Liver (tissue), 9 donors: Measurements from ENCODE around the gene LILRA2. TPM values are rescaled to one million over a fixed set of nuclear protein-coding genes. Genes with fewer than 3 reads are reported as not detected.

ENCODE experiments used
- DNase-seq: peaks from one replicate; pipeline ENCODE4 v3.0.0-alpha.2; 2017; ENCODE audit warnings: low spot score
- H3K27ac ChIP-seq, 2 donors: one replicate each; pipeline ENCODE4 v1.7.0; 2013; ENCODE audit warnings: inconsistent platforms in 2 of 2, low read length in 2 of 2, control low read depth in 1 of 2, low read depth in 1 of 2, mild to moderate bottlenecking in 1 of 2
- H3K27me3 ChIP-seq, 4 donors: one replicate each; pipeline versions ENCODE4 v1.6.1 to v1.7.0; 2013; ENCODE audit warnings: low read length in 3 of 4, inconsistent platforms in 1 of 4, mild to moderate bottlenecking in 1 of 4, moderate library complexity in 1 of 4; ENCODE audit not compliant: control insufficient read depth in 4 of 4, insufficient read depth in 4 of 4
- H3K36me3 ChIP-seq, 4 donors: one replicate each; pipeline versions ENCODE4 v1.6.1 to v1.7.0; 2013; ENCODE audit warnings: low read length in 3 of 4, mild to moderate bottlenecking in 3 of 4, low read depth in 1 of 4, moderate library complexity in 1 of 4; ENCODE audit not compliant: control insufficient read depth in 4 of 4, insufficient read depth in 3 of 4
- H3K4me1 ChIP-seq, 4 donors: one replicate each; pipeline versions ENCODE4 v1.6.1 to v1.7.0; 2013; ENCODE audit warnings: low read length in 3 of 4, mild to moderate bottlenecking in 3 of 4, moderate library complexity in 1 of 4; ENCODE audit not compliant: control insufficient read depth in 4 of 4, insufficient read depth in 4 of 4
- H3K4me3 ChIP-seq, 3 donors: one replicate each; pipeline versions ENCODE4 v1.6.1 to v1.7.0; 2013; ENCODE audit warnings: low read length in 3 of 3, control low read depth in 1 of 3, low read depth in 1 of 3, mild to moderate bottlenecking in 1 of 3
- H3K9ac ChIP-seq, 2 donors: one replicate each; pipeline ENCODE4 v1.7.0; 2013; ENCODE audit warnings: low read length in 2 of 2, mild to moderate bottlenecking in 2 of 2, moderate library complexity in 2 of 2, control low read depth in 1 of 2, low read depth in 1 of 2
- H3K9me3 ChIP-seq, 4 donors: one replicate each; pipeline versions ENCODE4 v1.6.1 to v1.7.0; 2013; ENCODE audit warnings: low read length in 3 of 4; ENCODE audit not compliant: control insufficient read depth in 4 of 4
- EGR1 ChIP-seq, 2 donors: IDR thresholded peaks; 2 replicates each; pipeline ENCODE4 v1.6.1; 2016 to 2018; ENCODE audit warnings: antibody characterized with exemption in 2 of 2, low read depth in 2 of 2
- FOXA1 ChIP-seq: IDR thresholded peaks from 2 replicates; pipeline ENCODE4 v1.6.1; 2016; ENCODE audit warnings: antibody characterized with exemption
- FOXA2 ChIP-seq: IDR thresholded peaks from 2 replicates; pipeline ENCODE4 v1.6.1; 2016; ENCODE audit warnings: antibody characterized with exemption
- GABPA ChIP-seq, 2 donors: IDR thresholded peaks in 1 of 2; conservative IDR thresholded peaks in 1 of 2; 2 replicates each; pipeline ENCODE4 v1.6.1; 2016; ENCODE audit warnings: antibody characterized with exemption in 2 of 2, mild to moderate bottlenecking in 1 of 2, moderate library complexity in 1 of 2
- HNF4A ChIP-seq, 2 donors: conservative IDR thresholded peaks; 2 replicates each; pipeline ENCODE4 v1.6.1; 2016; ENCODE audit warnings: antibody characterized with exemption in 2 of 2, mild to moderate bottlenecking in 2 of 2
- HNF4G ChIP-seq: IDR thresholded peaks from 2 replicates; pipeline ENCODE4 v1.6.1; 2016; ENCODE audit warnings: antibody characterized with exemption
- JUND ChIP-seq, 2 donors: IDR thresholded peaks; 2 replicates each; pipeline ENCODE4 v1.6.1; 2016; ENCODE audit warnings: antibody characterized with exemption in 2 of 2
- NR2F2 ChIP-seq: IDR thresholded peaks from 2 replicates; pipeline ENCODE4 v1.6.1; 2016; ENCODE audit warnings: antibody characterized with exemption
- RAD21 ChIP-seq, 2 donors: IDR thresholded peaks; 2 replicates each; pipeline ENCODE4 v1.6.1; 2016; ENCODE audit warnings: antibody characterized with exemption in 2 of 2, mild to moderate bottlenecking in 2 of 2
- RXRA ChIP-seq, 2 donors: IDR thresholded peaks; 2 replicates each; pipeline ENCODE4 v1.6.1; 2017 to 2018; ENCODE audit warnings: antibody characterized with exemption in 2 of 2, mild to moderate bottlenecking in 1 of 2
- SP1 ChIP-seq: IDR thresholded peaks from 2 replicates; pipeline ENCODE4 v1.6.1; 2018; ENCODE audit warnings: antibody characterized with exemption, mild to moderate bottlenecking
- TAF1 ChIP-seq: conservative IDR thresholded peaks from 2 replicates; pipeline ENCODE4 v1.6.1; 2016; ENCODE audit warnings: antibody characterized with exemption, mild to moderate bottlenecking
- YY1 ChIP-seq: IDR thresholded peaks from 2 replicates; pipeline ENCODE4 v1.6.1; 2016; ENCODE audit warnings: antibody characterized with exemption, mild to moderate bottlenecking
- WGBS: extraction: QIAGEN DNeasy Blood & Tissue Kit; methylation state at CpG from one replicate; pipeline ENCODE4 v1.1.7; 2013; 5-methylcytosine and 5-hydroxymethylcytosine counted together
- polyA plus RNA-seq, 2 donors: library from polyadenylated mRNA; stranded (reverse) in 1 of 2; unstranded in 1 of 2; fragments of 200-250 nt in 1 of 2; fragments of >200 nt in 1 of 2; fragmentation: Nextera tagmentation in 1 of 2; extraction: Ambion mirVana in 1 of 2; gene quantifications; one replicate each; pipeline versions ENCODE4 v1.2.1 to v1.2.3, GENCODE V29; 2013 to 2015
- total RNA-seq, 2 donors: library from RNA; depleted of rRNA; stranded (reverse); fragments of >200 nt; gene quantifications; one replicate each; pipeline ENCODE4 v1.2.3, GENCODE V29; 2014
- TF ChIP-seq, protein P1 (sequence below): fragments of 150-350 bp; IDR thresholded peaks from 2 replicates; pipeline ENCODE4 v1.5.1; 2017; ENCODE audit warnings: improper control_type of control experiment, low read depth, low read length; ENCODE audit not compliant: missing input control
- TF ChIP-seq, protein P2 (sequence below): IDR thresholded peaks from 2 replicates; pipeline ENCODE4 v1.6.1; 2016; ENCODE audit warnings: antibody characterized with exemption
- TF ChIP-seq, protein P3 (sequence below): IDR thresholded peaks from 2 replicates; pipeline ENCODE4 v1.6.1; 2016; ENCODE audit warnings: antibody characterized with exemption
- TF ChIP-seq, protein P4 (sequence below): IDR thresholded peaks from 2 replicates; pipeline ENCODE4 v1.6.1; 2016; ENCODE audit warnings: antibody characterized with exemption
- TF ChIP-seq, protein P5 (sequence below): IDR thresholded peaks from 2 replicates; pipeline ENCODE4 v1.6.1; 2016; ENCODE audit warnings: antibody characterized with exemption, mild to moderate bottlenecking
- donor health status: healthy.
- donor health status: healthy.
- donor health status: healthy.
- donor health status: healthy.
- donor health status: healthy.

Gene LILRA2
- total and polyA plus RNA-seq, 4 donors = 1.3 to 8.2 (median 4.1) TPM

DNA sequence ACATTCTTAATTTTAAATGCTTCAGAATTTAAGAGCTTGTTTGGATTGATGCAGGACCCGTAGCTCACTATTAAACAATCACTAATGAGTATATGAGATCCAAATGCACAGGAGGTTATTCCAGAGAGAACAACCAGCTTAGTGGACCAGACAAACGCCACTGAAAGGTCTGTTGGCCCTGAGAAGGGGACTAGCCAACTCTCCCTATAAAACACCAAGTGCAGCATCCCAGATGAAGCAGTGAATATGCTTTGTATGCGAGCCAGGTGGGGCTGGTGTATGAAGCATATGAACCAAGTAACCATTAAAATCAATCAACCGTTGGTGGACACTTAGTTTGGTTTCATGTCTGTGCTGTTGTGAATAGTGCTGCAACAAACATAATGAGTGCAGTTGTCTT is 46.9 kb downstream of the LILRA2 start:
- Histone ChIP-seq H3K36me3 (no peaks in the 10 kb centered on the region), H3K27me3 (no peaks in the 10 kb centered on the region), H3K27ac (no peak overlapping the region), H3K9ac (no peak overlapping the region), H3K4me3 (no peak overlapping the region), H3K9me3 (no peaks in the 10 kb centered on the region), H3K4me1 (no peaks in the 10 kb centered on the region)
- 55% methylated on average over 4 of the region's 4 CpGs for WGBS
- TF ChIP-seq FOXA2 = no peak
- TF ChIP-seq TAF1 = no peak
- no peak for TF ChIP-seq YY1
- TF ChIP-seq, protein P1, sequence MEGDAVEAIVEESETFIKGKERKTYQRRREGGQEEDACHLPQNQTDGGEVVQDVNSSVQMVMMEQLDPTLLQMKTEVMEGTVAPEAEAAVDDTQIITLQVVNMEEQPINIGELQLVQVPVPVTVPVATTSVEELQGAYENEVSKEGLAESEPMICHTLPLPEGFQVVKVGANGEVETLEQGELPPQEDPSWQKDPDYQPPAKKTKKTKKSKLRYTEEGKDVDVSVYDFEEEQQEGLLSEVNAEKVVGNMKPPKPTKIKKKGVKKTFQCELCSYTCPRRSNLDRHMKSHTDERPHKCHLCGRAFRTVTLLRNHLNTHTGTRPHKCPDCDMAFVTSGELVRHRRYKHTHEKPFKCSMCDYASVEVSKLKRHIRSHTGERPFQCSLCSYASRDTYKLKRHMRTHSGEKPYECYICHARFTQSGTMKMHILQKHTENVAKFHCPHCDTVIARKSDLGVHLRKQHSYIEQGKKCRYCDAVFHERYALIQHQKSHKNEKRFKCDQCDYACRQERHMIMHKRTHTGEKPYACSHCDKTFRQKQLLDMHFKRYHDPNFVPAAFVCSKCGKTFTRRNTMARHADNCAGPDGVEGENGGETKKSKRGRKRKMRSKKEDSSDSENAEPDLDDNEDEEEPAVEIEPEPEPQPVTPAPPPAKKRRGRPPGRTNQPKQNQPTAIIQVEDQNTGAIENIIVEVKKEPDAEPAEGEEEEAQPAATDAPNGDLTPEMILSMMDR = no peak
- TF ChIP-seq SP1 = no peak
- TF ChIP-seq, protein P2, sequence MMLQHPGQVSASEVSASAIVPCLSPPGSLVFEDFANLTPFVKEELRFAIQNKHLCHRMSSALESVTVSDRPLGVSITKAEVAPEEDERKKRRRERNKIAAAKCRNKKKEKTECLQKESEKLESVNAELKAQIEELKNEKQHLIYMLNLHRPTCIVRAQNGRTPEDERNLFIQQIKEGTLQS = no peak
- TF ChIP-seq, protein P3, sequence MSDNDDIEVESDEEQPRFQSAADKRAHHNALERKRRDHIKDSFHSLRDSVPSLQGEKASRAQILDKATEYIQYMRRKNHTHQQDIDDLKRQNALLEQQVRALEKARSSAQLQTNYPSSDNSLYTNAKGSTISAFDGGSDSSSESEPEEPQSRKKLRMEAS = no peak
- no peak for TF ChIP-seq RXRA (IDR thresholded peaks at IDR 0.05)
- TF ChIP-seq HNF4A (conservative IDR thresholded peaks at IDR 0.05) = no peak
- no peak for TF ChIP-seq JUND (IDR thresholded peaks at IDR 0.05)
- no peak for TF ChIP-seq RAD21 (IDR thresholded peaks at IDR 0.05)
- TF ChIP-seq EGR1 (IDR thresholded peaks at IDR 0.05; ENCODE audit: low read depth in 2 of 2) = no peak
- TF ChIP-seq HNF4G = no peak
- TF ChIP-seq, protein P4, sequence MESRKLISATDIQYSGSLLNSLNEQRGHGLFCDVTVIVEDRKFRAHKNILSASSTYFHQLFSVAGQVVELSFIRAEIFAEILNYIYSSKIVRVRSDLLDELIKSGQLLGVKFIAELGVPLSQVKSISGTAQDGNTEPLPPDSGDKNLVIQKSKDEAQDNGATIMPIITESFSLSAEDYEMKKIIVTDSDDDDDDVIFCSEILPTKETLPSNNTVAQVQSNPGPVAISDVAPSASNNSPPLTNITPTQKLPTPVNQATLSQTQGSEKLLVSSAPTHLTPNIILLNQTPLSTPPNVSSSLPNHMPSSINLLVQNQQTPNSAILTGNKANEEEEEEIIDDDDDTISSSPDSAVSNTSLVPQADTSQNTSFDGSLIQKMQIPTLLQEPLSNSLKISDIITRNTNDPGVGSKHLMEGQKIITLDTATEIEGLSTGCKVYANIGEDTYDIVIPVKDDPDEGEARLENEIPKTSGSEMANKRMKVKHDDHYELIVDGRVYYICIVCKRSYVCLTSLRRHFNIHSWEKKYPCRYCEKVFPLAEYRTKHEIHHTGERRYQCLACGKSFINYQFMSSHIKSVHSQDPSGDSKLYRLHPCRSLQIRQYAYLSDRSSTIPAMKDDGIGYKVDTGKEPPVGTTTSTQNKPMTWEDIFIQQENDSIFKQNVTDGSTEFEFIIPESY = no peak
- no peak for TF ChIP-seq GABPA (IDR thresholded peaks at IDR 0.05 in 1 of 2, conservative IDR thresholded peaks at IDR 0.05 in 1 of 2)
- TF ChIP-seq, protein P5, sequence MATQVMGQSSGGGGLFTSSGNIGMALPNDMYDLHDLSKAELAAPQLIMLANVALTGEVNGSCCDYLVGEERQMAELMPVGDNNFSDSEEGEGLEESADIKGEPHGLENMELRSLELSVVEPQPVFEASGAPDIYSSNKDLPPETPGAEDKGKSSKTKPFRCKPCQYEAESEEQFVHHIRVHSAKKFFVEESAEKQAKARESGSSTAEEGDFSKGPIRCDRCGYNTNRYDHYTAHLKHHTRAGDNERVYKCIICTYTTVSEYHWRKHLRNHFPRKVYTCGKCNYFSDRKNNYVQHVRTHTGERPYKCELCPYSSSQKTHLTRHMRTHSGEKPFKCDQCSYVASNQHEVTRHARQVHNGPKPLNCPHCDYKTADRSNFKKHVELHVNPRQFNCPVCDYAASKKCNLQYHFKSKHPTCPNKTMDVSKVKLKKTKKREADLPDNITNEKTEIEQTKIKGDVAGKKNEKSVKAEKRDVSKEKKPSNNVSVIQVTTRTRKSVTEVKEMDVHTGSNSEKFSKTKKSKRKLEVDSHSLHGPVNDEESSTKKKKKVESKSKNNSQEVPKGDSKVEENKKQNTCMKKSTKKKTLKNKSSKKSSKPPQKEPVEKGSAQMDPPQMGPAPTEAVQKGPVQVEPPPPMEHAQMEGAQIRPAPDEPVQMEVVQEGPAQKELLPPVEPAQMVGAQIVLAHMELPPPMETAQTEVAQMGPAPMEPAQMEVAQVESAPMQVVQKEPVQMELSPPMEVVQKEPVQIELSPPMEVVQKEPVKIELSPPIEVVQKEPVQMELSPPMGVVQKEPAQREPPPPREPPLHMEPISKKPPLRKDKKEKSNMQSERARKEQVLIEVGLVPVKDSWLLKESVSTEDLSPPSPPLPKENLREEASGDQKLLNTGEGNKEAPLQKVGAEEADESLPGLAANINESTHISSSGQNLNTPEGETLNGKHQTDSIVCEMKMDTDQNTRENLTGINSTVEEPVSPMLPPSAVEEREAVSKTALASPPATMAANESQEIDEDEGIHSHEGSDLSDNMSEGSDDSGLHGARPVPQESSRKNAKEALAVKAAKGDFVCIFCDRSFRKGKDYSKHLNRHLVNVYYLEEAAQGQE = no peak
- TF ChIP-seq NR2F2 = no peak
- TF ChIP-seq FOXA1 = no peak
- DNase-seq = no peak
